GM12874 (cell line): Measurements from ENCODE around the gene UST.

Source experiments
- CTCF ChIP-seq: IDR thresholded peaks from 2 replicates; pipeline ENCODE4 v1.5.1; 2011; ENCODE audit warnings: low read depth, mild to moderate bottlenecking, control low read depth, low read length, moderate library complexity; ENCODE audit not compliant: insufficient read depth

The UST gene

GRCh38 chr6:149102324-149102723 is 355.5 kb downstream of the UST start:
- no peak for TF ChIP-seq CTCF

DNA sequence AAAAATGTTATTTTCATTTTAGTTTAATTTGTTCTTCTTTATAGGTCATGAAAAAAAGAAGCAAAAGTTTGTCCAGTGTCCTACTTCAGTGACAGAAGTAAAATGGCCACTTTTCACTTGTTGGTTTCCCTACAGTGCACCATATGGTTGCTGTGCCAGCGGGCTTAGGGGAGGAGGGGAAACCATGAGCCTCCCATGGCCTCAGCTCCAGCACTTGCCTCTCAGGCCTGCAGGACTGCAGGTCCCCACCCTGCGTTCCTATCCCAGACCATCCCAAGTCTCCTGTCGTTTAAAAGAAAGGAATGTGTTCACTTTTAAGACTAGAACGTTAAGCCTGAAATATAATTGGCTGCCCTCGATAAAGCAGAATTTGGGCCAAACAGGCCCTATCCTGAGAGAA is 360.7 kb downstream of the UST start:
- no peak for TF ChIP-seq CTCF

GRCh38 chr6:149108038-149108748 is 361.4 kb downstream of the UST start:
- TF ChIP-seq CTCF: no peak

DNA sequence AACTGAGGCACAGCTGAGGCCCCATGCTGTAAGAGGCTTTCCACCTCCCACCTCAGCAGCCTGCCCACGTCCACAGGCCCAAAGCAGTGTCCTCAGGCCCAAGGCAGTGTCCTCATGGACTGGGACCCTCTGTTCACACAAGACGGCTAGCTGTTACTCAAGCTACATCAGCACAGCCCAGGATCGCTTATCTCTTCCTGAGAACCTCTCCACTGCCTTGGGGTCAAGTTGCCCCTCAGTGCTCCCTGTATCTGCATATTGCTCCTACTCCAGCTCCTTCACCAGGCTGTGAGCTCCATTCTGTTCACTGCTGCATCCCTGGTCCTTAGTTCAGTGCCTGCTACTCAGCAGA is 361.9 kb downstream of the UST start:
- TF ChIP-seq CTCF: no peak

- no peak for TF ChIP-seq CTCF
These were observed 362.7 kb downstream of the UST start for GRCh38 chr6:149109397-149110070.

DNA sequence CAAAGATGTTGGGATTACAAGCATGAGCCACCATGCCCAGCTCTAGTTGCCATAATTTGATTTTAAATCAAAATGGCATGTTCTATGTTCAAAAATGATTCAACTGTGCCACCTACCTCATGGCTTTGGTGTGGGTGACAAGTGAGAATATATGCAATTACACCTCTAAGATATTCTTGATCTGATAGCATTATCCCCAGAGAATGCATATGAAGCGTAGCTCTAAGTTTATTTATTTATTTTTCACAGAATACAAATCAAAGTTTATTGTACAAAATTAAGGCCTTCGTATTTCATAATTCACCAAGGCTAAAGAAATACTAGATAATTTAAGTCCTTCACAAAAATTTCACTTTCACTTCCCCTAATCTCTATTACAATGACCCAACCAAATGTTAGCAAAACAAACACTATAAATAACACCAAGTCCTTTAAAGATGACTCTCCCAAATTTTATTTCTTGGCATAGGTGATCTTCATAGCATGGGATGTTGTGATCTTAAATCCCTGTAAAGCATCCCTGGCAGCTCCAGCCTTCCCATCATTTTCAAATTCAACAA is 364.8 kb downstream of the UST start:
- no peak for TF ChIP-seq CTCF

DNA sequence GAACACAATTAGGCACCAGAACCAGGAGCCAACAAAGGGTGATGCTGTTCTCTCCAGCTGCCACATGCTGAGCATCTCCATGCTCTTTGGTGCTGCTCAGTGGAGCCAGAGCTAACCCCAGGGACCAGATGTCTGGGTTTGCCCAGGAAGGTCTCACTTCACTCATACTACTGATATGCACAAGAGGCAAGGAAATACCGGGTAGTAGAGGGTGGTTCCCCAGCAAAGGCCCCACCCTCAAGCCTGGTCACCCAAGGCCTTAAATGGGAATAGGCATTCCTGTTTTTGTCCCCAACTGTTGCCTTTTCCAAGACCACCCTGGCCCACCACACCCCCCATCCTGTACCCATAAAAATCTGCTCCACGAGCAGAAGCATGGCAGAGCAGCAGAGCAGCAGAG is 366.1 kb downstream of the UST start:
- TF ChIP-seq CTCF: no peak
